Measurements from ENCODE around the gene SELENOV.

SELENOV gene

DNA sequence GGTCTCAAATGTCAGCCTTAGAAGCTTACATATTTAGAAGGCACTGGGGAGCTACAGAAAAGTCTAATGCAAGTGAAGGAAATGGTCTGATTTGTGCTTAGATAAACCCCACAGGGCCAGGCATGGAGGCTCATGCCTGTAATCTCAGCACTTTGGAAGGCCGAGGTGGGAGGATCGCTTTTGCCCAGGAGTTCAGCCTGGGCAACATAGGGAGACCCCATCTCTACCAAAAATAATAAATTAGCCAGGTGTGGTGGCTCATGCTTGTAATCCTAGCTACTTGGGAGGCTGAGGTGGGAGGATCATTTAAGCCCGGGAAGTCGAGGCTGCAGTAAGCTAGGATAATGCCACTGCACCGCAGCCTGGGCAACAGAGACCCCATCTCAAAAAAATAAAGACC lies 18.9 kb upstream of the SELENOV start:
- no peak for DNase-seq

DNA sequence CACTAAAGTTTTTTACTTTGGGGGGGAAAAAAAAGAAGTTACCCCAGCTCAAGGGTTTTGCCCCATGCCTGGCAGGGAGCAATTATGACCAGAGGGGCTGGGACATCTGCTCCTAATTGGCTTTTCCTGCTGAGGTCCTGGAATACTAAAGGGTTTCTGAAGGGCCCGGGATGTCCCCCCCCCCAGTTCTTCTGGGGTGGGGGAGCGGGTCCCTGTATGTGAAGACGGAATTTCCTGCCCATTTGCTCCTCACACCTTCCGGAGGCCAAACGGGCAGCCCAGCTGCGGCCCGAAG lies 17.3 kb upstream of the SELENOV start:
- no peak for DNase-seq

DNA sequence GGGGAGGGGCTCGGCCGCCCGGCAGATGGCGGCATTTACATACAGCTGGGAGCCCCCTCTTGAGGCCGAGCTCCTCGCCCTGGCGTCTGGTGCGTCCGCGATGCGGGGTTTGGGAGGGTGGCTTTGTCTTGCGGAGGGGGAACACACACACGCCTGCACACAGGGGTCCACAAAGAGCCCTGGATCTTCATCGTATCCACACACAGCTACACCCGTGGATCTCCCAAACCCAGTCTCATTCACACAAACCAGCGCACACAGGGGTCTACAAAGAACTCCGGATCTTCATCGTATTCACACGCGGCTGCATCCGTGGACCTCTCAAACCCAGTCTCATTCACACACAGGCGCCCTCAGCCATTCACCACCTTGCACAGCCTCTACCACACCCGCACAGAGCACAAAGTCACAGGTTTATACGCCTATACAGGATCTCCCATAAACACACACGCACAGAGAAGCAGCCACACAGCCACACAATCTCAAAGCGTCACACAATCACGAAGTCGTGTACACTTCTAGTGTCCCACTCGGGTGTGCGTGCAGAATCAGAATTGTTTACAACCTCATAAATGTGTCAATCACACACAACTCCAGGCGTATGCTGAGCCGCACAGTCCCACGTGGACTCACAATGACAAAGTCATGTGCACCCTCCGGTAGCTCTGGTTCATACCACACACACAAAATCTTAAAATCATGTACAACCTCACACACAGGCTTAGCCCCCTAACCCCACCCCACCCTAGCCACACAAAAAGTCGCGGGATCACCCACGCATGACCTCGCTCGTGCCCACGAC lies 16.7 kb upstream of the SELENOV start:
- peak; percentile 36 for DNase-seq

DNA sequence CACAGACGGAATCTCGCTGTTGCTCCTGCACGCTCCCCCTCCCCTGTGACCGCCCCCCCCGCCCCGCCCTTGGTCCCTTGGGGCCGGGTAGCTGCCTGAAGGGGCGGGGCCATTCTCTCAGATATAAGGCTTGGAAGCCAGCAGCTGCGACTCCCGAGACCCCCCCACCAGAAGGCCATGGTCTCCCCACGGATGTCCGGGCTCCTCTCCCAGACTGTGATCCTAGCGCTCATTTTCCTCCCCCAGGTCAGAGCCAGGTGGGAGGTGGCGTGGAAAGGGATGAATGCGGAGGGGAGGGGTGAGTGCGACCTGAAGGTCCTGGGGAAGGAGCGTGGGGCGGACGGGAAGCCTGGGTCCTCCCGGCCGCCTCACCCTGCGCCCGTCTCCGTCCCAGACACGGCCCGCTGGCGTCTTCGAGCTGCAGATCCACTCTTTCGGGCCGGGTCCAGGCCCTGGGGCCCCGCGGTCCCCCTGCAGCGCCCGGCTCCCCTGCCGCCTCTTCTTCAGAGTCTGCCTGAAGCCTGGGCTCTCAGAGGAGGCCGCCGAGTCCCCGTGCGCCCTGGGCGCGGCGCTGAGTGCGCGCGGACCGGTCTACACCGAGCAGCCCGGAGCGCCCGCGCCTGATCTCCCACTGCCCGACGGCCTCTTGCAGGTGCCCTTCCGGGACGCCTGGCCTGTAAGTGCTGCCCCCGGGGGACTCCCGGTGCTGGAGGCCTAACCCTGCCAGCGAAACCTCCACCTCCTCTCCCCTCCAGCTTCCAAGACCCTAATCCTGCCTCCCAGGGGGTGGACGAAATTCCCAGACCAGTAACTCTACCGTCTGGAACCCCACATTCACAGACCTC lies 15.9 kb upstream of the SELENOV start, which contains the start of gene DLL3:
DLL3 (plus strand) TSS at position 150 of the 845 bp plus-strand sequence; CDS start at position 178, 28 bp downstream.
- peak; percentile 37 for DNase-seq

DNA sequence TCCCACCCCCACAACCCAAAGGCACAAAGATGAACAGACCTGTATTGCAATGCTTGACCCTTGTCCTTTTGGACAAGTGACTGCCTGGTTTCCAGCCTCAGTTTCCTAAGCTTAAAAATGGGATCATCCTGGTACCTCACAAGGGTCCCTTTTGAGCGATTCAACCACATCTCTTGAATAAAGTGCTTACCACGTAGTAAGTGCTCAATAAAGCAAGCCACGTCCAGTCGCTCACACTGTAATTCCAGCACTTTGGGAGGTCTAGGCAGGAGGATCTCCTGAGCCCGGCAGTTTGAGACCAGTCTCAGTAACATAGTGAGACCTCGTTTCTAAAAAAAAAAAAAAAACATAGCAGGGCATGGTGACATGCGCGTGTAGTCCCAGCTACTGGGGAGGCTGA lies 15.0 kb upstream of the SELENOV start:
- DNase-seq: no peak

DNA sequence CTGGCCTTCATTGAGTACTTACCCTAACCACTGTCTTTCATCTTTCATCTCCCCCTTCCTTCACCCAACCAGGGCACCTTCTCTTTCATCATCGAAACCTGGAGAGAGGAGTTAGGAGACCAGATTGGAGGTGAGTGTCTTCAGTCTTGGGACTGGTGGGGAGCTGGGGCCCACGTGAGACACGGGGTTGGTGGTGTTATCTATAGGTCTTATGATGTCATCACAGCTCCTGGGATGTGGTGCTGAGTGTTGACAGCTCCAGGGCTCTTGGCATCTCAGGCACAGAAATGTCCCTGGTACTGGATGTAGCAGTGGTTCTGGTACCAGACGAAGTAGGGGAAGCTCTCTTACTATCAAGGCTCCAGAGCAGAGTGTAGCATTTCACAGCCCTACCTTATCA lies 14.4 kb upstream of the SELENOV start:
- DNase-seq: no peak

DNA sequence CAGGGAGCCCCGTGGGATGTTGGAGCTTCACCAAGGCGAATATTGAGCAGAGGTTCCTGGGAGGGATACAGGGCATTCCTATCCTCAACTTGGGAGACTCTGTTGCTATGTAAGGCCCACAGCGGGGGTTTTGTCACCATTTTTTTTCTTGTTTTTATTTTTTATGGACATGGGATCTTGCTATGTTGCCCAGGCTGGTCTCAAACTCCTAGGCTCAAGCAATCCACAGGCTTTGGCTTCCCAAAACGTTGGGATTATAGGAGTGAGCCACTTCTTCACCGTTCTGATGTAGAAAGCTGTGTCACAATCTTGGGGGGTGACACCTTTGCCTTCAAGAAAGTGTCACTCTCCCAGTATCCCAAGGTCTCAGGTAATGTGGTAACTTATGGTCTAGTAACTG lies 13.6 kb upstream of the SELENOV start:
- DNase-seq: no peak

DNA sequence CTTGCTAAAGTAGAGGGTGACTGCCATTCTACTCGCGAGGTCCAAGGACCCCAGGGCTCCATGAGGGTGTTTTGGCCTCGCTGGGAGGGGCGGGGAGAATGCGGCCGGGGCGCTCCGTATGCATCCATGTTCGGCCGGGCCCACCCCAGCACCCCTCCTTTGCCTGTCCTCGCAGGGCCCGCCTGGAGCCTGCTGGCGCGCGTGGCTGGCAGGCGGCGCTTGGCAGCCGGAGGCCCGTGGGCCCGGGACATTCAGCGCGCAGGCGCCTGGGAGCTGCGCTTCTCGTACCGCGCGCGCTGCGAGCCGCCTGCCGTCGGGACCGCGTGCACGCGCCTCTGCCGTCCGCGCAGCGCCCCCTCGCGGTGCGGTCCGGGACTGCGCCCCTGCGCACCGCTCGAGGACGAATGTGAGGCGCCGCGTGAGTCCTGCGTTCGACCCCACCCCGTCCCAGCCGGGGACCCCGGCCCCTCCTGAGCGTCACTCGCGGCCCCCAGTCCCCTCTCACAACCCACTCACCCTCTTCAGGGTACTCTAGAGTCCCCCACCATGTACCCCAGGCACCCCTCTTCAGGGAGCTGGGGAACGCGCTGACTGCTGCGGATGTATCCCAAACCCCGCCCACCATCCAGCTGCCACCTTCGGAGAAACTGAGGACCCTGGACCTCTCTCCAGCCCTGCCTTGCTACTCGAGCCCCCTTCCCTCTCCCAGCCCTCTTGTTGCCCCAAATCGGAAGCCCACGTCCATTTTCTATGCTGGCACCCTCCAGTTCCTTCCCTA lies 12.1 kb upstream of the SELENOV start:
- DNase-seq: peak; percentile 84

DNA sequence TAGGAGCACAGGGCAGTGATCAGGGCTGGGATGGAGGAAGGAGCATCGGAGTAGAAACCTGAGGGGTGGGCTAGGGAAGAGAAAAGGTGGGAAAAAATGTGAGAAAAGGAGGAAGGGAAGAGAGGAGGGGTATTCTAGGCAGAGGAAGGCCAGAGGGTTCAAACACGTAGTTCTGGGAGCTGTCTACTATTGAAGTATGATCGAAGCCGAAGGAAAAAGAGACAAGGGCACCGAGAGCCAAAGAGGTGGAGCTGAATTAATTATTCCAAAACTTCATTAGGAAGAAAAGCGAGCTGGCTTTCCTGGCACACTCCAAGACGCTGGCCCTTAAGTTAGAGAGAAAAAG lies 8.4 kb upstream of the SELENOV start:
- no peak for DNase-seq

DNA sequence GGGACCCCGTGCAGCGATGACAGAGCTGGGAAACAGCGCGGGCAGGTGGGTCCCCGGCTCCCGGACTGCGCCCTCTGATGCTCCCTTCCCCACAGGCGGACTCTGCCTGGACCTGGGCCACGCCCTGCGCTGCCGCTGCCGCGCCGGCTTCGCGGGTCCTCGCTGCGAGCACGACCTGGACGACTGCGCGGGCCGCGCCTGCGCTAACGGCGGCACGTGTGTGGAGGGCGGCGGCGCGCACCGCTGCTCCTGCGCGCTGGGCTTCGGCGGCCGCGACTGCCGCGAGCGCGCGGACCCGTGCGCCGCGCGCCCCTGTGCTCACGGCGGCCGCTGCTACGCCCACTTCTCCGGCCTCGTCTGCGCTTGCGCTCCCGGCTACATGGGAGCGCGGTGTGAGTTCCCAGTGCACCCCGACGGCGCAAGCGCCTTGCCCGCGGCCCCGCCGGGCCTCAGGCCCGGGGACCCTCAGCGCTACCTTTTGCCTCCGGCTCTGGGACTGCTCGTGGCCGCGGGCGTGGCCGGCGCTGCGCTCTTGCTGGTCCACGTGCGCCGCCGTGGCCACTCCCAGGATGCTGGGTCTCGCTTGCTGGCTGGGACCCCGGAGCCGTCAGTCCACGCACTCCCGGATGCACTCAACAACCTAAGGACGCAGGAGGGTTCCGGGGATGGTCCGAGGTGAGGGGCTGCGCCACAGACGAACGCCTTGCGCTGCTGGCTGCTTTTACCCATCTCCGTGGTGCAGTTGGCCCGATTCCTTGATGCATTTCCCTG lies 7.8 kb upstream of the SELENOV start:
- peak; percentile 50 for DNase-seq

DNA sequence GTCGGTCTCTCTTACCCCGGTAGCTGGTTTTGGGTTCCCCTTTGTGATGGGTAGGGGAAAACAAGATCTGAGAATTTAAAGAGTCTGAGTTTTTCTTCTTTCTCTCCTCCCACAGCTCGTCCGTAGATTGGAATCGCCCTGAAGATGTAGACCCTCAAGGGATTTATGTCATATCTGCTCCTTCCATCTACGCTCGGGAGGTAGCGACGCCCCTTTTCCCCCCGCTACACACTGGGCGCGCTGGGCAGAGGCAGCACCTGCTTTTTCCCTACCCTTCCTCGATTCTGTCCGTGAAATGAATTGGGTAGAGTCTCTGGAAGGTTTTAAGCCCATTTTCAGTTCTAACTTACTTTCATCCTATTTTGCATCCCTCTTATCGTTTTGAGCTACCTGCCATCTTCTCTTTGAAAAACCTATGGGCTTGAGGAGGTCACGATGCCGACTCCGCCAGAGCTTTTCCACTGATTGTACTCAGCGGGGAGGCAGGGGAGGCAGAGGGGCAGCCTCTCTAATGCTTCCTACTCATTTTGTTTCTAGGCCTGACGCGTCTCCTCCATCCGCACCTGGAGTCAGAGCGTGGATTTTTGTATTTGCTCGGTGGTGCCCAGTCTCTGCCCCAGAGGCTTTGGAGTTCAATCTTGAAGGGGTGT lies 7.1 kb upstream of the SELENOV start:
- DNase-seq: no peak

DNA sequence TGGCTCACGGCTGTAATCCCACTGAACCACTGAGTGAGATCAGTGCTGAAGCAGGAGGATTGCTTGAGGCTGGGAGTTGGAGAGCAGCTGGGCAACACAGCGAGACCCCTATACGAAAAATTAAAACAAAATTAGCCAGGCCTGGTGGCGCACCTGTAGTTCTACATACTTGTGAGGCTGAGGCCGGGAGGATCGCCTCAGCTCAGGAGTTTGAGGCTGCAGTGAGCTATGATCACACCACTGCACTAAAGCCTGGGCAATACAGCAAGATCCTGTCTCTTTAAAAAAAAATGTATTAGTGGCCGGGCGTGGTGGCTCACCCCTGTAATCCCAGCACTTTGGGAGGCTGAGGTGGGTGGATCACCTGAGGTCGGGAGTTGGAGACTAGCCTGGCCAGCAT lies 6.3 kb upstream of the SELENOV start:
- DNase-seq: no peak

DNA sequence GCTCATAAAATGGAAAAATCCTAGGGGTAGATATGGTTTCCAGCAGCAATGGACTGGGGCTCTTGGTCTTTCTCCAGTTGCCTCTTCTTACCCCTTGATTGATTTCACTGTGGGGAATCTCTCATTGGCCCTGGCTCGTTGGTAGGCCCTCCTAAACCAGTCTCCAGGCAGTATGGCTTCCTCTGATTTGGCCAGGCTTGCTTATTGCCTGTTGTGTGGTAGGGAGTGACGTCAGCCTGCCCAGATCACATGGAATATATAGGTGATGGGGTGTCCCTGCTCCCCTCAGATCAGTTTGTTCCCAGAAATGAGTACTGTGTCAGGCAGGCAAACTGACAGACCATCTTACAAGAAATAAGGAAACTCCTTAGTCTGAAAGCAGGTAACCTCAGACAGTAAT lies 5.7 kb upstream of the SELENOV start:
- no peak for DNase-seq

DNA sequence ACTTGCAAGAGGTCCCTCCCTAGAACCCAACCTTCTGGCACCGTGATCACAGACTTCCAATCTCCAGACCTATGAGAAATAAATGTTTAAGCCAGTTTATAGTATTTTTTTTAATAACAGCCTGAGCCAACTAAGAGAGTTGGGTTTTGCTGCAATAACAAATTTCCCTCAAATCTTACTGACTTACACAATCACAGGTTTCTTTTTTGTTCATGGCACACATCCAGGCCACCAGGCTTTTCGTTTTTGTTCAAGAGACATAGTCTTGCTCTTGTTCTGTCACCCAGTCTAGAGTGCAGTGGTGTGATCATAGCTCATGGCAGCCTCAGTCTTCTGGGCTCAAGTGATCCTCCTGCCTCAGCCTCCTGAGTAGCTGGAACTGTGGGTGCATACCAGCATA lies 2.0 kb upstream of the SELENOV start:
- DNase-seq: no peak

DNA sequence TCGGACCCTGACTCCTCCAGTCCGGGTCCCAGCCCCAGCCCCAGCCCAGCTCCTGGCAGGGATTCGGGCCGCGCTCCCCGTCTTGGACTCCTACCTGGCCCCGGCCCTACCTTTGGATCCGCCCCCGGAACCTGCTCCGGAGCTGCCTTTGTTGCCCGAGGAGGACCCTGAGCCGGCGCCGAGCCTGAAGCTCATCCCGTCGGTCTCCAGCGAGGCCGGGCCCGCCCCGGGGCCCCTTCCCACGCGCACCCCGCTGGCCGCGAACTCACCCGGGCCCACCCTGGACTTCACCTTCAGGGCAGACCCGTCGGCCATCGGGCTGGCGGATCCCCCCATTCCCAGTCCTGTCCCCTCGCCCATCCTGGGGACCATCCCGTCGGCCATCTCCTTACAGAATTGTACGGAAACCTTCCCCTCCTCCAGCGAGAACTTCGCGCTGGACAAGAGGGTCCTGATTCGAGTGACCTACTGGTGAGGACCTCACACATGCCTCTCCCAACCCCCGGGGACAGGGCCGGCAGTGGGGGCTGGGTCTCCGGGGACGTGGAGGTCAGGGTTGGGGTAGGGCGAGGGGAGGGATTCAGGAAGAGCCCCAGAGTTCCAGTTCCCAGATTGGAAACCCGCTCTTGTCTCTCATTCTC lies 732 bp downstream of the SELENOV start:
- peak; percentile 48 for DNase-seq

DNA sequence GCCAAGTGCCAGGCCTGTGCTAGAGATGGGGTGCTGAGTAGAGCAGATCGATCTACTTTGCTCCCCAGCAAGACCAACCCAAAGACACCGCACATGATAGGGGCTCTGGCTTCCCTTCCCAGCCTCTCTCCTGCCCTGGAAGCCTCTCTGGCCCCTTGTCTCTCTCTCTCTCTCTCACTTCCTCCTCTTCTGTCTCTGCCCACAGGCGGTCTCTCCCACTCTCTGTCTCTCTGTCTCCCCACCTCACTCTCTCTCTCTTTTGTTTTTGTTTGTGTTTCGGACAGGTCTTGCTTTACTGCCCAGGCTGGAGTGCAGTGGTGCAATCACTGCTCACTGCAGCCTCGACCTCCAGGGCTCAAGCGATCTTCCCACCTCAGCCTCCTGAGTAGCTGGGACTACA lies 1.3 kb downstream of the SELENOV start:
- no peak for DNase-seq

DNA sequence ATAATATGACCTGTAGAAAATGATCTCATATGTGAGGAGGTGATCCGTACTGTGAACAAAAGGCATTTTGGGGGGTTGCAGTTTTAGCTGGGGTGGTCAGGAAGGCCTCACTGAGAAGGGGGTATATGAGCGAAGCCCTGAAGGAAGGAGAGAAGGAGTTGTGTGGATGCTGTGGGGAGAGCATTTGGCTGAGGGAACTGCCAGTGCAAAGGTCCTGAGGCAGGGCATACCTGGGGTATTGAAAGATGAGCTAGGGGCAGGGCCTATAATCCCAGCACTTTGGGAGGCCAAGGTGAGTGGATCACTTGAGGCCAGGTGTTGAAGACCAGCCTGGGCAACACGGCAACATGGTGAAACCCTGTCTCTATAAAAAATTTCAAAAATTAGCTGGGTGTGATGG lies 2.5 kb downstream of the SELENOV start:
- DNase-seq: no peak

DNA sequence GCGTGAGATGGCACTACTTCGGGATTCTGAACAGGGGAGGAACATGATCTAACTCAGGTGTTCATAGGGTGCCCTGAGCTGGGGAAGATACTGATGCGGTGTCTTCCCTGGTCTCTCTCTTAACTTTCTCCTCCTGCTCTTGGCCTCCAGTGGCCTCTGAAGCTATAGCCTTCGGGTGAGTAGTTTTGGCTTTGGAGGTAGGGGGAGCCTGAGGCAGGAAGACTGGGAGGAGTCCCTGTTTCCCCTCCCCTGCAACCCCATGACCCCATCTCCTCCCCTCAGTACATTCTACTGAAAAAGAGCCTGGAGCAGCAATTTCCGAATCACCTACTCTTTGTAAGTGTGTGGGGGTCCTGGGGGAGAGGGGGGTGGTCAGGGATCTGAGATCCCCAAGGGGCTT lies 3.5 kb downstream of the SELENOV start:
- no peak for DNase-seq

DNA sequence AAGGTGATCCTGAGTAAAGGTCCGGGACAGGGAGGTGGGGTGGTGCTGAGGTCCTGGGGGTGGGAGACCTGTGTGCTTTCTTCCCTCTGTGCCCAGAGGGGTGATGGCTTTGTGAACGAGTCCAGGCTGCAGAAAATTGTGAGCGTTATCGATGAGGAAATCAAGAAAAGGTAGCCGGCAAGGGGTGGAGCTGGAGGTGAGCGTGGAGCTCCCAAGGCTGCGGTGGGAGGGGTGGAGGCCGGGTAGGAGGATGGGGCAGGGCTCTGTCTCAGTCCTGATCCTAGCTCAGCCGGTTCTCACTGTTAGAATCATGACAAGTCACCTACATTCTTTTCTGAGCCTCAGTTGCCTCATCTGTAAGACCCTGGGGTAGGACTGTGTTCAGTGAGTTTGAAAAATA lies 4.0 kb downstream of the SELENOV start:
- no peak for DNase-seq

DNA sequence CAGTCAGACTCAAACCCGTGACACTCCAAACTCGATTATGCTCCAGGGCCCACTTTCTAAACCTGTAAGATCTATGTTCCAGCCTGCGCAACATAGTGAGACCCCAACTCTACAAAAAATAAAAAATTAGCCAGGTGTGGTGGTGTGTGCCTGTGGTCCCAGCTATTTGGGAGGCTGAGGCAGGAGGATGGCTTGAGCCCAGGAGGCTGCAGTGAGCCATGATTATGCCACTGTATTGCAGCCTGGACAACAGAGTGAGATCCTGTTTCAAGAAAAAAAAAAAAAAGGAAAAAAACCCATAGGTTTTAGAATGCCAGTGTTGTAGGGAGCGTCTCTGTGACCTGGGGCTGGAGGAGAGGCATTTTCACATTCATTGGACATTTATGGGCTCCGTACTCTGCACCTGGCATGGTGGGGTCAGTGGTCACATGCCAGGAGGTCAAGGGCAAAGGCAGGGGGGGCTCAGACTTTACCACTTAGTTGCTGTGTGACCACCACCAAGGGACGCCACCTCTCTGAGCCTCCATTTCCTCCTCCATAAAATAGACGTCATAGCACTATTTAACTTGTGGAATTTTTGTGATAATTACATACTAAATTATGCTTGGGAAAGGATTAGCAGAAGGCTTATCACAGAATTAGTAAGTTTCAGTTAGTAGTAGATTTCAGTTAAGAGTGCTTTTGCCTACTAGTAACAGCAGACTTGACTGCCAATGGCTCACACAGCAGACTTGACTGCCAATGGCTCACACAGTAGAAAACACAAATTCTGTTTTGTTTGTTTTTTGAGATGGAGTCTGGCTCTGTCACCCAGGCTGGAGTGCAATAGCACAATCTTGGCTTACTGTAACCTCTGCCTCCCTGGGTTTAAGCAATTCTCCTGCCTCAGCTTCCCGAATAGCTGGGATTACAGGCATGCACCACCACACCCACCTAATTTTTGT lies 5.9 kb downstream of the SELENOV start:
- no peak for DNase-seq

DNA sequence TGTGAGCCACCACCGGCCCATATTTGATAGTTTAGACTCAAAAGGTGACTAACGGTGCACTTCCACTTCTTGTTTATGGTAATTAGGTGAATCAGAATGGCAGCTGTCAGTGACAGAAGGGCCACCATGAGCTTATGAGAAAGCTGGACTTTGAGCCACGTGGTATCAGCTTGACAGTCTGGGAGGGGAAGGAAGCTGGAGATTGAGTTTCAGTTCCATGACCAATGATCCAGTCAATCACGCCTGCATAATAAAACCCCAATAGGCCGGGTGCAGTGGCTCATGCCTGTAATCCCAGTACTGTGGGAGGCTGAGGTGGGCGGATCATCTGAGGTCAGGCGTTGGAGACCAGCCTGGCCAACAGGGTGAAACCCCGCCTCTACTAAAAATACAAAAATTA lies 9.6 kb downstream of the SELENOV start:
- DNase-seq: no peak

Measured in activated T-cell treated with anti-CD3 and anti-CD28 coated beads, Interleukin-2, amount 50 U/mL, for 1 hour (primary cell).